HepG2 (cell line): ENCODE results near the gene PRTN3. TPM values are rescaled to one million over a fixed set of nuclear protein-coding genes. Genes with fewer than 3 reads are reported as not detected.

ENCODE experiments used
- ATAC-seq: fragments of 200-7000 bp; cut with Tn5 transposase; 3 replicates; pipeline ENCODE4 v1.9.1; 2020; ENCODE audit warnings: mild to moderate bottlenecking, moderate library complexity
- BruUV-seq: library from RNA; stranded (reverse); fragments of 400-500 nt; replicated peaks from 2 replicates; lab custom pipeline; 2021; lab: Mats Ljungman, UMichigan
- CTCF ChIA-PET: fragments of 300-600 bp; formaldehyde crosslinking; extraction: SDS; loops from one replicate; lab custom pipeline; 2021; ENCODE audit warnings: low total read pairs, inconsistent platforms, low intra/inter-chr PET ratio; lab: Yijun Ruan, JAX
- POLR2A ChIA-PET: fragments of 350-600 bp; sonication (Branson Sonifier 250); formaldehyde crosslinking; loops from one replicate; lab custom pipeline; 2020; ENCODE audit warnings: antibody characterized with exemption, inconsistent platforms; lab: Yijun Ruan, JAX
- DNase-seq: peaks from one replicate; pipeline ENCODE4 v3.0.0-alpha.2; 2015; ENCODE audit warnings: low spot score
- FAIRE-seq: peaks from 3 replicates; lab custom pipeline; 2011; peaks lifted over from hg19 to GRCh38; lab: Jason Lieb, UNC
- H2AFZ ChIP-seq: one replicate; pipeline ENCODE4 v1.6.1; 2011; ENCODE audit warnings: low read length, inconsistent platforms
- H3K27ac ChIP-seq: fragments of 300-600 bp; 3 replicates; pipeline ENCODE4 v1.8.0; 2011; ENCODE audit warnings: mixed run types, mild to moderate bottlenecking, mixed read lengths, low read length, inconsistent platforms; ENCODE audit not compliant: insufficient read depth; ENCODE audit errors: extremely low read length
- H3K27me3 ChIP-seq, 2 experiments: fragments of 200-600 bp in 1 of 2; 2 replicates in 1 of 2; 3 replicates in 1 of 2; pipeline versions ENCODE4 v1.6.0 to v1.8.0; 2011; ENCODE audit warnings: low read length in 2 of 2, mild to moderate bottlenecking in 2 of 2, moderate library complexity in 2 of 2, inconsistent platforms in 1 of 2; ENCODE audit not compliant: insufficient read depth in 2 of 2, control insufficient read depth in 1 of 2
- H3K36me3 ChIP-seq, 2 experiments: fragments of 200-600 bp in 1 of 2; replicated peaks in 1 of 2; 2 replicates in 1 of 2; 3 replicates in 1 of 2; pipeline versions ENCODE4 v1.5.1 to v1.8.0; 2011; ENCODE audit warnings: low read length in 2 of 2, inconsistent platforms in 1 of 2; ENCODE audit not compliant: insufficient read depth in 2 of 2, control insufficient read depth in 1 of 2
- H3K4me1 ChIP-seq: 2 replicates; pipeline ENCODE4 v1.5.1; 2012; ENCODE audit warnings: low read length, inconsistent platforms; ENCODE audit not compliant: insufficient read depth
- H3K4me2 ChIP-seq: 2 replicates; pipeline ENCODE4 v1.6.0; 2011; ENCODE audit warnings: low read depth, low read length, inconsistent platforms
- H3K4me3 ChIP-seq, 3 experiments: fragments of 200-600 bp in 1 of 3; sonication (generic), shearing (Covaris generic) in 1 of 3; replicated peaks in 1 of 3; 2 replicates each; pipeline ENCODE4 v1.5.1; 2011 to 2016; ENCODE audit warnings: low read length in 3 of 3, inconsistent platforms in 2 of 3, low read depth in 2 of 3, mild to moderate bottlenecking in 2 of 3, control low read depth in 1 of 3, mixed read lengths in 1 of 3; ENCODE audit not compliant: insufficient read depth in 1 of 3
- H3K79me2 ChIP-seq: one replicate; pipeline ENCODE4 v1.6.1; 2011; ENCODE audit warnings: low read length, inconsistent platforms; ENCODE audit not compliant: insufficient read depth
- H3K9ac ChIP-seq: 2 replicates; pipeline ENCODE4 v1.6.0; 2011; ENCODE audit warnings: mild to moderate bottlenecking, low read depth, low read length, inconsistent platforms; ENCODE audit not compliant: insufficient read depth
- H3K9me3 ChIP-seq: 2 replicates; pipeline ENCODE4 v1.5.1; 2012; ENCODE audit warnings: mild to moderate bottlenecking, low read length
- H4K20me1 ChIP-seq: 2 replicates; pipeline ENCODE4 v1.6.0; 2011; ENCODE audit warnings: inconsistent platforms, mild to moderate bottlenecking, low read length, moderate library complexity; ENCODE audit not compliant: insufficient read depth
- AGO1 ChIP-seq: fragments of 200-400 bp; formaldehyde crosslinking; IDR thresholded peaks from 2 replicates; pipeline ENCODE4 v1.6.1; 2017; ENCODE audit warnings: mild to moderate bottlenecking, low read depth, low read length, moderate library complexity; ENCODE audit not compliant: poor library complexity, severe bottlenecking
- HNF4A ChIP-seq: sonication (generic); formaldehyde crosslinking; IDR thresholded peaks from 2 replicates; pipeline ENCODE4 v1.4.0; 2020; ENCODE audit warnings: missing genetic modification reagents
- IRF9 ChIP-seq: sonication (generic); formaldehyde crosslinking; IDR thresholded peaks from 2 replicates; pipeline ENCODE4 v1.8.0; 2022; ENCODE audit warnings: missing genetic modification reagents, mild to moderate bottlenecking, borderline replicate concordance
- PBX3 ChIP-seq: sonication (generic); formaldehyde crosslinking; IDR thresholded peaks from 2 replicates; pipeline ENCODE4 v1.8.1; 2023; ENCODE audit warnings: missing genetic modification reagents, inconsistent platforms, borderline replicate concordance
- ZBTB1 ChIP-seq: sonication (generic); formaldehyde crosslinking; IDR thresholded peaks from 2 replicates; pipeline ENCODE4 v1.4.0; 2020; ENCODE audit warnings: missing genetic modification reagents, borderline replicate concordance
- WGBS: methylation state at CpG from one replicate; pipeline ENCODE4 v1.1.6; 2017; ENCODE audit warnings: low lambda C conversion rate; 5-methylcytosine and 5-hydroxymethylcytosine counted together
- in situ Hi-C: cut with HindIII; loops from 2 replicates; pipeline ENCODE4 v1.10.0; 2017; ENCODE audit warnings: low pct_unique_long_range_greater_than_20kb; ENCODE audit not compliant: extremely low pct_ligation_motif_present
- intact Hi-C: fragments of 100-400 bp; cut with micrococcal nuclease; formaldehyde crosslinking; loops from one replicate; pipeline ENCODE4 v1.10.0; 2022; ENCODE audit not compliant: unreplicated experiment
- polyA plus RNA-seq, 8 experiments: library from polyadenylated mRNA; depleted of rRNA in 3 of 8; stranded (reverse) in 7 of 8; unstranded in 1 of 8; fragments of >200 nt; fragmentation: Illumina TruSeq in 4 of 8; extraction: Trizol in 4 of 8; gene quantifications; 2 replicates each; pipeline versions ENCODE4 v1.2.1 to v1.2.3, GENCODE V29; 2011 to 2016; ENCODE audit warnings: low read depth in 4 of 8, missing spikeins in 1 of 8, mixed read lengths in 1 of 8; ENCODE audit not compliant: insufficient read depth in 1 of 8
- total RNA-seq, 5 experiments: library from RNA; depleted of rRNA; stranded (reverse); fragments of >200 nt; fragmentation: Illumina TruSeq; extraction: Trizol; gene quantifications; 2 replicates each; pipeline ENCODE4 v1.2.3, GENCODE V29; 2016; ENCODE audit warnings: low read depth in 1 of 5
- TF ChIP-seq, protein P1 (sequence below), 2 experiments: sonication (generic) in 1 of 2; formaldehyde crosslinking in 1 of 2; IDR thresholded peaks; 2 replicates each; pipeline versions ENCODE4 v1.5.1 to v1.6.1; 2011 to 2020; ENCODE audit warnings: borderline replicate concordance in 1 of 2, low read depth in 1 of 2, low read length in 1 of 2, mild to moderate bottlenecking in 1 of 2, missing genetic modification reagents in 1 of 2, moderate library complexity in 1 of 2

PRTN3 gene
- total and polyA plus RNA-seq, 2 of the 13 experiments (the other 11 are each of a cell fraction or from before 2014, with no cell fraction given) = not detected

- TF ChIP-seq AGO1 = peak; percentile 15
- TF ChIP-seq, all 625 proteins: peak for 6
Measured at GRCh38 chr19:868458-869244, 27.9 kb downstream of the PRTN3 start (continued).

GRCh38 chr19:869245-870177, 28.7 kb downstream of the PRTN3 start:
- POLR2A ChIA-PET = no interaction called here
- Histone ChIP-seq H4K20me1 (no peaks in the 10 kb centered on the region), H3K9me3 (no peaks in the 10 kb centered on the region), H3K4me1 (no peaks in the 10 kb centered on the region), H2AFZ (no peak overlapping the region), H3K9ac (no peak overlapping the region), H3K36me3 (peaks cover 3 to 12% of the 10 kb centered on the region in 2 experiments; a peak in 2 of 5 replicates), H3K4me2 (no peak overlapping the region), H3K79me2 (no peaks in the 10 kb centered on the region), H3K4me3 (no peak overlapping the region), H3K27me3 (no peaks in the 10 kb centered on the region), H3K27ac (no peak overlapping the region)
- FAIRE-seq (no peak), ATAC-seq (no peak), DNase-seq (no peak)
- no peak for TF ChIP-seq IRF9 (CRISPR knock-in tag)
- TF ChIP-seq AGO1 = peak; percentile 55
- TF ChIP-seq, protein P1, sequence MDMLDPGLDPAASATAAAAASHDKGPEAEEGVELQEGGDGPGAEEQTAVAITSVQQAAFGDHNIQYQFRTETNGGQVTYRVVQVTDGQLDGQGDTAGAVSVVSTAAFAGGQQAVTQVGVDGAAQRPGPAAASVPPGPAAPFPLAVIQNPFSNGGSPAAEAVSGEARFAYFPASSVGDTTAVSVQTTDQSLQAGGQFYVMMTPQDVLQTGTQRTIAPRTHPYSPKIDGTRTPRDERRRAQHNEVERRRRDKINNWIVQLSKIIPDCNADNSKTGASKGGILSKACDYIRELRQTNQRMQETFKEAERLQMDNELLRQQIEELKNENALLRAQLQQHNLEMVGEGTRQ (IDR thresholded peaks at IDR 0.05; ENCODE audit: low read depth, low read length) = no peak
- TF ChIP-seq, protein P1 (CRISPR knock-in tag; IDR thresholded peaks at IDR 0.05; ENCODE audit: borderline replicate concordance) = no peak
- no peak for TF ChIP-seq ZBTB1 (CRISPR knock-in tag)
- no peak for TF ChIP-seq PBX3 (CRISPR knock-in tag)
- no peak for TF ChIP-seq HNF4A (CRISPR knock-in tag)
- WGBS = 88% methylated on average over 22 of the region's 29 CpGs
- in situ Hi-C loops = loop anchor here (10.0 kb wide), 1 partner anchor 115 kb away; the partner anchor contains the start of gene WDR18
- CTCF ChIA-PET = no interaction called here
- intact Hi-C loops = no loop called here
- no TSS peak for BruUV-seq
